HCT116 (cell line): ENCODE data around the gene POLR1A. TPM values are rescaled to one million over a fixed set of nuclear protein-coding genes. Genes with fewer than 3 reads are reported as not detected.

ENCODE experiments used
- ATAC-seq: fragments of 200-7000 bp; cut with Tn5 transposase; 2 replicates; pipeline ENCODE4 v1.9.1; 2020; ENCODE audit warnings: mild to moderate bottlenecking, moderate library complexity
- BruUV-seq: library from RNA; stranded (reverse); fragments of 400-500 nt; replicated peaks from 2 replicates; lab custom pipeline; 2021; lab: Mats Ljungman, UMichigan
- CTCF ChIA-PET: fragments of 300-600 bp; sonication (Branson Sonifier 250); formaldehyde crosslinking; loops from one replicate; lab custom pipeline; 2021; ENCODE audit warnings: antibody characterized with exemption; lab: Charles Lee
- POLR2A ChIA-PET: fragments of 300-600, 350-600 bp; sonication (Branson Sonifier 250); formaldehyde crosslinking; loops from one replicate; lab custom pipeline; 2021; ENCODE audit warnings: antibody characterized with exemption; lab: Charles Lee
- RAD21 ChIA-PET, 2 experiments: fragments of 300-600 bp; sonication (Branson Sonifier 250); formaldehyde crosslinking; loops; one replicate each; lab custom pipeline; 2023; ENCODE audit warnings: low total read pairs in 2 of 2; ENCODE audit not compliant: uncharacterized antibody in 2 of 2, unreplicated experiment in 2 of 2, low non-redundant PET in 1 of 2; lab: Charles Lee
- DNase-seq: peaks from one replicate; pipeline ENCODE4 v3.0.0-alpha.2; 2010; ENCODE audit warnings: low read depth, low spot score
- H2AFZ ChIP-seq: fragments of 200-600 bp; shearing (Covaris generic), sonication (generic); 2 replicates; pipeline ENCODE4 v1.6.1; 2017; ENCODE audit warnings: low read depth, mixed run types, mixed read lengths, antibody characterized with exemption, low read length; ENCODE audit not compliant: poor library complexity, severe bottlenecking
- H3K27ac ChIP-seq: 2 replicates; pipeline ENCODE4 v1.5.1; 2012; ENCODE audit warnings: low read depth, low read length
- H3K27me3 ChIP-seq: fragments of 200-600 bp; sonication (generic); 2 replicates; pipeline ENCODE4 v1.6.1; 2016; ENCODE audit warnings: mixed run types, low read length, mixed read lengths; ENCODE audit not compliant: insufficient read depth
- H3K36me3 ChIP-seq, 2 experiments: fragments of 200-500 bp in 1 of 2; fragments of 200-600 bp in 1 of 2; sonication (Bioruptor generic) in 1 of 2; sonication (generic) in 1 of 2; 2 replicates each; pipeline versions ENCODE4 v1.5.1 to v1.6.1; 2014 to 2016; ENCODE audit warnings: low read length in 2 of 2, inconsistent platforms in 1 of 2, mixed read lengths in 1 of 2, mixed run types in 1 of 2; ENCODE audit not compliant: insufficient read depth in 2 of 2, control insufficient read depth in 1 of 2
- H3K4me1 ChIP-seq, 2 experiments: fragments of 200-600 bp in 1 of 2; sonication (generic) in 1 of 2; 2 replicates each; pipeline versions ENCODE4 v1.5.1 to v1.6.1; 2012 to 2017; ENCODE audit warnings: low read length in 2 of 2, inconsistent platforms in 1 of 2, mild to moderate bottlenecking in 1 of 2, mixed read lengths in 1 of 2, mixed run types in 1 of 2, moderate library complexity in 1 of 2; ENCODE audit not compliant: insufficient read depth in 2 of 2, control insufficient read depth in 1 of 2
- H3K4me2 ChIP-seq: fragments of 200-600 bp; sonication (generic); 2 replicates; pipeline ENCODE4 v1.6.1; 2017; ENCODE audit warnings: mixed run types, low read length, mixed read lengths
- H3K4me3 ChIP-seq, 2 experiments: fragments of 200-600 bp in 1 of 2; sonication (generic) in 1 of 2; replicated peaks in 1 of 2; 2 replicates each; pipeline ENCODE4 v1.5.1; 2011 to 2016; ENCODE audit warnings: low read length in 2 of 2, control low read depth in 1 of 2, low read depth in 1 of 2, mild to moderate bottlenecking in 1 of 2, mixed read lengths in 1 of 2, mixed run types in 1 of 2
- H3K79me2 ChIP-seq: fragments of 200-600 bp; sonication (generic); 2 replicates; pipeline ENCODE4 v1.6.1; 2017; ENCODE audit warnings: mild to moderate bottlenecking, mixed run types, low read length, moderate library complexity, mixed read lengths; ENCODE audit not compliant: insufficient read depth
- H3K9ac ChIP-seq: fragments of 200-600 bp; sonication (generic); 2 replicates; pipeline ENCODE4 v1.6.1; 2016; ENCODE audit warnings: low read length, mixed read lengths
- H3K9me2 ChIP-seq: fragments of 200-600 bp; sonication (generic), shearing (Covaris generic); 2 replicates; pipeline ENCODE4 v1.6.1; 2017; ENCODE audit warnings: mixed run types, mild to moderate bottlenecking, moderate library complexity; ENCODE audit not compliant: insufficient read depth
- H3K9me3 ChIP-seq, 2 experiments: fragments of 200-500 bp in 1 of 2; fragments of 200-600 bp in 1 of 2; sonication (Bioruptor generic) in 1 of 2; sonication (generic) in 1 of 2; 2 replicates each; pipeline ENCODE4 v1.6.1; 2014 to 2017; ENCODE audit warnings: low read length in 2 of 2, mixed read lengths in 2 of 2, inconsistent platforms in 1 of 2, low read depth in 1 of 2, mild to moderate bottlenecking in 1 of 2, mixed run types in 1 of 2, moderate library complexity in 1 of 2; ENCODE audit not compliant: control insufficient read depth in 1 of 2, insufficient read depth in 1 of 2
- H4K20me1 ChIP-seq: fragments of 200-600 bp; sonication (generic), shearing (Covaris generic); 2 replicates; pipeline ENCODE4 v1.6.1; 2017; ENCODE audit warnings: mixed run types, mild to moderate bottlenecking, moderate library complexity; ENCODE audit not compliant: insufficient read depth
- CBX3 ChIP-seq: IDR thresholded peaks from 2 replicates; pipeline ENCODE4 v1.6.1; 2012; ENCODE audit warnings: low read depth
- CEBPB ChIP-seq: IDR thresholded peaks from 2 replicates; pipeline ENCODE4 v1.6.1; 2012; ENCODE audit warnings: low read depth
- CTCF ChIP-seq, 3 experiments: fragments of 200-600 bp in 1 of 3; sonication (generic) in 1 of 3; IDR thresholded peaks in 2 of 3; conservative IDR thresholded peaks in 1 of 3; 2 replicates each; pipeline ENCODE4 v1.5.1; 2012 to 2017; ENCODE audit warnings: low read depth in 2 of 3, low read length in 2 of 3, antibody characterized with exemption in 1 of 3, borderline replicate concordance in 1 of 3, control low read depth in 1 of 3, mild to moderate bottlenecking in 1 of 3, mixed read lengths in 1 of 3, mixed run types in 1 of 3, moderate library complexity in 1 of 3; ENCODE audit not compliant: insufficient read depth in 1 of 3
- EGR1 ChIP-seq: IDR thresholded peaks from 2 replicates; pipeline ENCODE4 v1.6.1; 2012; ENCODE audit warnings: low read depth
- ELF1 ChIP-seq: IDR thresholded peaks from 2 replicates; pipeline ENCODE4 v1.6.1; 2012; ENCODE audit warnings: low read depth, borderline replicate concordance
- EZH2 ChIP-seq: fragments of 200-600 bp; sonication (generic); IDR thresholded peaks from 2 replicates; pipeline ENCODE4 v1.6.1; 2017; ENCODE audit warnings: antibody characterized with exemption, mixed run types
- MAX ChIP-seq: IDR thresholded peaks from 2 replicates; pipeline ENCODE4 v1.6.1; 2012
- POLR2AphosphoS5 ChIP-seq: IDR thresholded peaks from 2 replicates; pipeline ENCODE4 v1.6.1; 2011; ENCODE audit warnings: mild to moderate bottlenecking, low read depth, low read length, moderate library complexity
- SRF ChIP-seq: IDR thresholded peaks from 2 replicates; pipeline ENCODE4 v1.6.1; 2012; ENCODE audit warnings: low read depth
- YY1 ChIP-seq: IDR thresholded peaks from 2 replicates; pipeline ENCODE4 v1.6.1; 2011; ENCODE audit warnings: low read length, low read depth, moderate library complexity, mild to moderate bottlenecking; ENCODE audit not compliant: insufficient replicate concordance; ENCODE audit errors: extremely low read depth
- ZBTB33 ChIP-seq: IDR thresholded peaks from 2 replicates; pipeline ENCODE4 v1.6.1; 2011; ENCODE audit warnings: mild to moderate bottlenecking, low read length, moderate library complexity; ENCODE audit not compliant: insufficient replicate concordance; ENCODE audit errors: extremely low read depth
- intact Hi-C: fragments of 100-400 bp; cut with micrococcal nuclease; formaldehyde crosslinking; loops from 2 replicates; pipeline ENCODE4 v1.10.0; 2022
- total RNA-seq: library from RNA; stranded (reverse); gene quantifications from one replicate; pipeline ENCODE4 v1.2.1, GENCODE V29; 2021; ENCODE audit not compliant: unreplicated experiment
- TF ChIP-seq, protein P1 (sequence below): IDR thresholded peaks from 2 replicates; pipeline ENCODE4 v1.6.1; 2012; ENCODE audit warnings: low read depth

The POLR1A gene
- total RNA-seq, 1 experiment from 2014 or later: 46.6 TPM

DNA sequence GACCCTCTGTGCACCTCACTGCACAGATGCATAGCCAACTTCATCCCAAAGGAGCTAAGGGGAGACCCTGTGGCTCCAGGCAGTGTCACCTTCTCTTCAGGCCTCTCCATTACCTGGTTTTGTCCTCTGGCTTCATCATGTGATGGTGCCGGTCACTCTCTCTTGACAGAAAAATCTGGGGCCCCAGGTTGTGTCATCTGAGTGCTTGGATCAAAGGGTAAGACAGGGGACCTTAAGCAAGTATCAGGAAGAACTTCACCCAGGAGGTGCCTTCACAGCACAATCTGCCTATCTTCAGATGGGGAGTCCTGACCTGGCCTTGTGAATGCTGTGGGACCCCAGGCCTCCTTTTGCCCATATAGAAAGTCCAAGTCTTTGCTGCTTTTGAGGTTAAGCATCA, 104.4 kb downstream of the POLR1A start (continued):
- TF ChIP-seq, protein P1, sequence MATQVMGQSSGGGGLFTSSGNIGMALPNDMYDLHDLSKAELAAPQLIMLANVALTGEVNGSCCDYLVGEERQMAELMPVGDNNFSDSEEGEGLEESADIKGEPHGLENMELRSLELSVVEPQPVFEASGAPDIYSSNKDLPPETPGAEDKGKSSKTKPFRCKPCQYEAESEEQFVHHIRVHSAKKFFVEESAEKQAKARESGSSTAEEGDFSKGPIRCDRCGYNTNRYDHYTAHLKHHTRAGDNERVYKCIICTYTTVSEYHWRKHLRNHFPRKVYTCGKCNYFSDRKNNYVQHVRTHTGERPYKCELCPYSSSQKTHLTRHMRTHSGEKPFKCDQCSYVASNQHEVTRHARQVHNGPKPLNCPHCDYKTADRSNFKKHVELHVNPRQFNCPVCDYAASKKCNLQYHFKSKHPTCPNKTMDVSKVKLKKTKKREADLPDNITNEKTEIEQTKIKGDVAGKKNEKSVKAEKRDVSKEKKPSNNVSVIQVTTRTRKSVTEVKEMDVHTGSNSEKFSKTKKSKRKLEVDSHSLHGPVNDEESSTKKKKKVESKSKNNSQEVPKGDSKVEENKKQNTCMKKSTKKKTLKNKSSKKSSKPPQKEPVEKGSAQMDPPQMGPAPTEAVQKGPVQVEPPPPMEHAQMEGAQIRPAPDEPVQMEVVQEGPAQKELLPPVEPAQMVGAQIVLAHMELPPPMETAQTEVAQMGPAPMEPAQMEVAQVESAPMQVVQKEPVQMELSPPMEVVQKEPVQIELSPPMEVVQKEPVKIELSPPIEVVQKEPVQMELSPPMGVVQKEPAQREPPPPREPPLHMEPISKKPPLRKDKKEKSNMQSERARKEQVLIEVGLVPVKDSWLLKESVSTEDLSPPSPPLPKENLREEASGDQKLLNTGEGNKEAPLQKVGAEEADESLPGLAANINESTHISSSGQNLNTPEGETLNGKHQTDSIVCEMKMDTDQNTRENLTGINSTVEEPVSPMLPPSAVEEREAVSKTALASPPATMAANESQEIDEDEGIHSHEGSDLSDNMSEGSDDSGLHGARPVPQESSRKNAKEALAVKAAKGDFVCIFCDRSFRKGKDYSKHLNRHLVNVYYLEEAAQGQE: no peak
- TF ChIP-seq ZBTB33 (no peak), ELF1 (no peak), CEBPB (no peak), POLR2AphosphoS5 (no peak), EGR1 (no peak), YY1 (no peak)

DNA sequence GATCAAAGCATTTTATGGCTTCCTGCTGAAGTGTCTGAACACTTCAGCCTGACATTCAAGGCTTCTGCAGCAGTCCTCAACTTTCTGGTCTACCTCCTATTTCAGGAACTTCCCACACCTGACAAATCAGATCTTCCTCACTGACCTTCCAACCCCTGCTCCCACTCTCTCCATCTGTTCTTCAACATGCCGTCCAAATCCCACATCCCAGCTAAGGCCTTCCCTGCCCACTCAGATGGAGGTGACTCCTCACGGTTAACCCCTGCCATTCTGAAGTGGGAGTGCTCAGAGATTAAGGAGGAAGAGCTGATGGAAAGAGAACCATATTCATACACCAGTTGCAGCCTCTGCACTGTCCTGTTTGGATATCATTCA, 104.8 kb downstream of the POLR1A start:
- DNase-seq: no peak
- POLR2A ChIA-PET: interaction anchor here (0.6 kb wide), 1 partner anchor 300 kb away, joined by 3 read pairs; no protein-coding TSS in a partner anchor
- TF ChIP-seq MAX (no peak), CBX3 (no peak), SRF (no peak), POLR2AphosphoS5 (no peak), CEBPB (no peak), EZH2 (no peak), CTCF (IDR thresholded peaks at IDR 0.05 in 2 of 3, conservative IDR thresholded peaks at IDR 0.05 in 1 of 3; ENCODE audit: borderline replicate concordance in 1 of 3, insufficient read depth in 1 of 3, low read depth in 2 of 3, low read length in 2 of 3) (no peak)
- TF ChIP-seq, protein P1: no peak

More for the DNA sequence above, 104.8 kb downstream of the POLR1A start:
- H3K4me3 ChIP-seq: no peak overlapping the region
- peaks cover 0 to 4% of the 10 kb centered on the region in 2 experiments; a peak in 1 of 4 replicates for H3K9me3 ChIP-seq
- CTCF ChIA-PET: no interaction called here
- ATAC-seq: no peak
- RAD21 ChIA-PET: no interaction called here
- no peaks in the 10 kb centered on the region for H3K9me2 ChIP-seq
- H3K27ac ChIP-seq: no peak overlapping the region
- no peaks in the 10 kb centered on the region for H4K20me1 ChIP-seq
- no peaks in the 10 kb centered on the region for H3K79me2 ChIP-seq
- BruUV-seq: no TSS peak
- H3K27me3 ChIP-seq: no peaks in the 10 kb centered on the region
- no peaks in the 10 kb centered on the region for H3K36me3 ChIP-seq
- H3K4me2 ChIP-seq: no peak overlapping the region
- H2AFZ ChIP-seq: no peak overlapping the region
- H3K9ac ChIP-seq: no peak overlapping the region
- intact Hi-C loops: no loop called here
- no peaks in the 10 kb centered on the region for H3K4me1 ChIP-seq
